K562 (cell line): ENCODE measurements around the gene GGACT. TPM values are rescaled to one million over a fixed set of nuclear protein-coding genes. Genes with fewer than 3 reads are reported as not detected.

ENCODE experiments used
- ATAC-seq: fragments of 200-7000 bp; cut with Tn5 transposase; 3 replicates; pipeline ENCODE4 v1.9.1; 2020; ENCODE audit warnings: moderate library complexity
- BruUV-seq: library from RNA; stranded (reverse); fragments of 400-500 nt; replicated peaks from 2 replicates; lab custom pipeline; 2021; lab: Mats Ljungman, UMichigan
- CTCF ChIA-PET: fragments of 300-600 bp; formaldehyde crosslinking; extraction: SDS; loops from one replicate; lab custom pipeline; 2021; ENCODE audit warnings: low intra/inter-chr PET ratio; lab: Yijun Ruan, JAX
- POLR2A ChIA-PET: fragments of 300-600, 350-650 bp; sonication (Branson Sonifier 250); formaldehyde crosslinking; extraction: SDS; loops from one replicate; lab custom pipeline; 2021; ENCODE audit warnings: antibody characterized with exemption, inconsistent platforms; lab: Yijun Ruan, JAX
- DNase-seq, 4 experiments: peaks; one replicate each; pipeline versions ENCODE4 v3.0.0 to v3.0.0-alpha.2; 2011 to 2018; ENCODE audit warnings: low spot score in 3 of 4, mixed read lengths in 3 of 4; ENCODE audit errors: extremely low read depth in 1 of 4
- FAIRE-seq: peaks from 2 replicates; lab custom pipeline; 2011; peaks lifted over from hg19 to GRCh38; lab: Jason Lieb, UNC
- H2AFZ ChIP-seq: 2 replicates; pipeline ENCODE4 v1.6.0; 2011; ENCODE audit warnings: low read depth, low read length, control low read depth, inconsistent platforms
- H3K27ac ChIP-seq: fragments of 200-600 bp; 3 replicates; pipeline ENCODE4 v1.8.0; 2011; ENCODE audit warnings: low read depth, mild to moderate bottlenecking, control low read depth, inconsistent platforms, low read length, moderate library complexity, mixed read lengths; ENCODE audit errors: extremely low read depth
- H3K27me3 ChIP-seq, 2 experiments: fragments of 300-600 bp in 1 of 2; 2 replicates in 1 of 2; 3 replicates in 1 of 2; pipeline versions ENCODE4 v1.6.0 to v1.8.0; 2011; ENCODE audit warnings: inconsistent platforms in 2 of 2, low read length in 2 of 2, mild to moderate bottlenecking in 1 of 2, mixed read lengths in 1 of 2, moderate library complexity in 1 of 2; ENCODE audit not compliant: control insufficient read depth in 2 of 2, insufficient read depth in 2 of 2
- H3K36me3 ChIP-seq: fragments of 300-600 bp; 3 replicates; pipeline ENCODE4 v1.8.0; 2011; ENCODE audit warnings: mild to moderate bottlenecking, low read length, inconsistent platforms; ENCODE audit not compliant: control insufficient read depth, insufficient read depth
- H3K4me1 ChIP-seq, 2 experiments: fragments of 200-600 bp in 1 of 2; replicated peaks in 1 of 2; 2 replicates in 1 of 2; 3 replicates in 1 of 2; pipeline versions ENCODE4 v1.5.1 to v1.8.0; 2011; ENCODE audit warnings: inconsistent platforms in 2 of 2, low read length in 2 of 2, mild to moderate bottlenecking in 1 of 2, mixed read lengths in 1 of 2, moderate library complexity in 1 of 2; ENCODE audit not compliant: control insufficient read depth in 2 of 2, insufficient read depth in 2 of 2
- H3K4me2 ChIP-seq: 2 replicates; pipeline ENCODE4 v1.6.1; 2011; ENCODE audit warnings: low read length, control low read depth, inconsistent platforms, mixed read lengths; ENCODE audit not compliant: insufficient read depth
- H3K4me3 ChIP-seq: fragments of 200-600 bp; sonication (generic), shearing (Covaris generic); 2 replicates; pipeline ENCODE4 v1.5.1; 2016; ENCODE audit warnings: control low read depth, inconsistent platforms
- H3K79me2 ChIP-seq: fragments of 200-600 bp; 3 replicates; pipeline ENCODE4 v1.8.0; 2011; ENCODE audit warnings: low read length, inconsistent platforms; ENCODE audit not compliant: control insufficient read depth, insufficient read depth
- H3K9ac ChIP-seq, 2 experiments: 2 replicates each; pipeline versions ENCODE4 v1.6.0 to v1.6.1; 2011; ENCODE audit warnings: low read depth in 2 of 2, low read length in 2 of 2, control low read depth in 1 of 2, inconsistent platforms in 1 of 2, mild to moderate bottlenecking in 1 of 2, mixed read lengths in 1 of 2; ENCODE audit not compliant: insufficient read depth in 1 of 2
- H3K9me1 ChIP-seq: one replicate; pipeline ENCODE4 v1.6.0; 2011; ENCODE audit warnings: inconsistent platforms, mild to moderate bottlenecking, low read length, moderate library complexity; ENCODE audit not compliant: control insufficient read depth, insufficient read depth
- H3K9me3 ChIP-seq: replicated peaks from 2 replicates; pipeline ENCODE4 v1.5.1; 2011; ENCODE audit warnings: low read depth, low read length, inconsistent platforms; ENCODE audit not compliant: control insufficient read depth, insufficient read depth
- H4K20me1 ChIP-seq: replicated peaks from 2 replicates; pipeline ENCODE4 v1.6.1; 2011; ENCODE audit warnings: low read length, inconsistent platforms, mixed read lengths; ENCODE audit not compliant: control insufficient read depth, insufficient read depth
- BRD9 ChIP-seq: fragments of 450-650 bp; IDR thresholded peaks from 2 replicates; pipeline ENCODE4 v1.6.1; 2018; ENCODE audit warnings: low read depth; ENCODE audit not compliant: partially characterized antibody
- CHAMP1 ChIP-seq: fragments of 450-650 bp; IDR thresholded peaks from 2 replicates; pipeline ENCODE4 v1.6.1; 2016; ENCODE audit warnings: mild to moderate bottlenecking
- CREB1 ChIP-seq, 2 experiments: sonication (generic) in 1 of 2; formaldehyde crosslinking in 1 of 2; IDR thresholded peaks; 2 replicates each; pipeline versions ENCODE4 v1.6.1 to v1.8.0; 2012 to 2022; ENCODE audit warnings: inconsistent platforms in 1 of 2, mild to moderate bottlenecking in 1 of 2, missing genetic modification reagents in 1 of 2, moderate library complexity in 1 of 2
- CXXC5 ChIP-seq: fragments of 250-450 bp; sonication (Bioruptor Pico); IDR thresholded peaks from 2 replicates; pipeline ENCODE4 v1.8.0; 2022; ENCODE audit warnings: inconsistent platforms, mild to moderate bottlenecking, moderate library complexity
- NR2F6 ChIP-seq: fragments of 450-650 bp; formaldehyde crosslinking; IDR thresholded peaks from 2 replicates; pipeline ENCODE4 v1.4.0; 2020; ENCODE audit warnings: mild to moderate bottlenecking
- PTRF ChIP-seq: fragments of 450-650 bp; IDR thresholded peaks from 2 replicates; pipeline ENCODE4 v1.6.1; 2016; ENCODE audit warnings: mild to moderate bottlenecking, missing genetic modification characterization, missing compliant biosample characterization
- ZFPM2 ChIP-seq: fragments of 250-450 bp; sonication (Bioruptor Pico); IDR thresholded peaks from 2 replicates; pipeline ENCODE4 v1.5.1; 2022; ENCODE audit warnings: mild to moderate bottlenecking
- ZNF239 ChIP-seq: fragments of 250-450 bp; sonication (Bioruptor Pico); IDR thresholded peaks from 2 replicates; pipeline ENCODE4 v1.4.0; 2020; ENCODE audit warnings: mild to moderate bottlenecking
- ZNF584 ChIP-seq: fragments of 200-800 bp; sonication (Bioruptor generic); IDR thresholded peaks from 2 replicates; pipeline ENCODE4 v1.6.1; 2016; ENCODE audit warnings: low read depth, mild to moderate bottlenecking, missing genetic modification characterization, missing compliant biosample characterization
- WGBS: fragments of 100-300 bp; shearing (Covaris generic); methylation state at CpG from one replicate; pipeline ENCODE4 v1.1.6; 2016; ENCODE audit warnings: low coverage, mixed read lengths; ENCODE audit not compliant: insufficient coverage; ENCODE audit errors: missing lambda C conversion rate; 5-methylcytosine and 5-hydroxymethylcytosine counted together
- in situ Hi-C: fragments of 300-500 bp; cut with MboI; formaldehyde crosslinking; loops from 4 replicates; pipeline ENCODE4 v1.15.0; 2018; ENCODE audit warnings: inconsistent platforms, mixed read lengths
- intact Hi-C: fragments of 100-400 bp; cut with micrococcal nuclease; formaldehyde crosslinking; loops from 2 replicates; pipeline ENCODE4 v1.14.2; 2022
- polyA plus RNA-seq, 8 experiments: library from polyadenylated mRNA; depleted of rRNA in 4 of 8; stranded (reverse) in 5 of 8; unstranded in 3 of 8; fragments of >200 nt; fragmentation: Nextera tagmentation in 2 of 8; fragmentation: Illumina TruSeq in 1 of 8; extraction: Ambion mirVana in 2 of 8; extraction: Trizol in 1 of 8; gene quantifications; 2 replicates each; pipeline versions ENCODE4 v1.2.1 to v1.2.3, GENCODE V29; 2011 to 2014; ENCODE audit warnings: inconsistent platforms in 1 of 8, missing spikeins in 1 of 8
- total RNA-seq, 7 experiments: library from RNA; depleted of rRNA in 6 of 7; stranded (reverse); fragments of >200 nt in 6 of 7; fragmentation: Illumina TruSeq in 2 of 7; extraction: Trizol in 2 of 7; gene quantifications; 2 replicates each; pipeline versions ENCODE4 v1.2.1 to v1.2.3, GENCODE V29; 2011 to 2021; ENCODE audit warnings: low replicate concordance in 1 of 7
- TF ChIP-seq, protein P1 (sequence below): sonication (generic); formaldehyde crosslinking; IDR thresholded peaks from 2 replicates; pipeline ENCODE4 v1.5.0; 2020; ENCODE audit warnings: missing genetic modification reagents

Gene GGACT
- total and polyA plus RNA-seq, 9 of the 15 experiments (the other 6 are each of a cell fraction or from before 2014, with no cell fraction given) = 0.20 to 3.2 (median 1.7) TPM

GRCh38 chr13:100560498-100561157 is 28.0 kb downstream of the GGACT start (continued):
- TF ChIP-seq CHAMP1 = no peak

- peaks cover 3 to 26% of the 10 kb centered on the region in 2 experiments; a peak in 3 of 5 replicates for H3K27me3 ChIP-seq
- H3K4me1 ChIP-seq = no peaks in the 10 kb centered on the region
- H3K4me2 ChIP-seq = no peak overlapping the region
- BruUV-seq = no TSS peak
- H3K27ac ChIP-seq = no peak overlapping the region
- in situ Hi-C loops = loop anchor here (25.0 kb wide), 1 partner anchor 552 kb away; no protein-coding TSS in a partner anchor
- DNase-seq = no peak
- TF ChIP-seq CREB1 (IDR thresholded peaks at IDR 0.05) (no peak), CREB1 (CRISPR knock-in tag; IDR thresholded peaks at IDR 0.05) (no peak), NR2F6 (no peak), BRD9 (no peak), ZNF584 (no peak), ZNF239 (CRISPR knock-in tag) (no peak), PTRF (no peak), ZFPM2 (CRISPR knock-in tag) (no peak), CXXC5 (no peak)
- TF ChIP-seq, protein P1, sequence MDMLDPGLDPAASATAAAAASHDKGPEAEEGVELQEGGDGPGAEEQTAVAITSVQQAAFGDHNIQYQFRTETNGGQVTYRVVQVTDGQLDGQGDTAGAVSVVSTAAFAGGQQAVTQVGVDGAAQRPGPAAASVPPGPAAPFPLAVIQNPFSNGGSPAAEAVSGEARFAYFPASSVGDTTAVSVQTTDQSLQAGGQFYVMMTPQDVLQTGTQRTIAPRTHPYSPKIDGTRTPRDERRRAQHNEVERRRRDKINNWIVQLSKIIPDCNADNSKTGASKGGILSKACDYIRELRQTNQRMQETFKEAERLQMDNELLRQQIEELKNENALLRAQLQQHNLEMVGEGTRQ (CRISPR knock-in tag) = no peak
- TF ChIP-seq, all 486 proteins: peak for 0
- Histone ChIP-seq H3K9me1 (no peaks in the 10 kb centered on the region), H3K4me3 (no peak overlapping the region), H3K9ac (no peak overlapping the region), H3K9me3 (no peaks in the 10 kb centered on the region), H3K36me3 (no peaks in the 10 kb centered on the region), H2AFZ (no peak overlapping the region), H4K20me1 (no peaks in the 10 kb centered on the region), H3K79me2 (no peaks in the 10 kb centered on the region)
- FAIRE-seq (no peak), ATAC-seq (no peak)
- WGBS = 0% methylated on average over 7 of the region's 8 CpGs
- POLR2A ChIA-PET = interaction anchor here (0.6 kb wide), 1 partner anchor 577 kb away, joined by 3 read pairs; no protein-coding TSS in a partner anchor
- intact Hi-C loops = no loop called here
- CTCF ChIA-PET = no interaction called here
Observed at GRCh38 chr13:100559886-100560285, 28.7 kb downstream of the GGACT start.
